Right lobe of liver (tissue), 6 donors: Measurements from ENCODE around the gene RASGRF2. TPM values are rescaled to one million over a fixed set of nuclear protein-coding genes. Genes with fewer than 3 reads are reported as not detected.

Experiments used
- ATAC-seq, 4 donors: fragments of 200-7000 bp; cut with Tn5 transposase; one replicate each; pipeline ENCODE4 v1.9.1; 2020; ENCODE audit warnings: mild to moderate bottlenecking in 4 of 4, moderate library complexity in 4 of 4
- DNase-seq, 3 donors: peaks; one replicate each; pipeline ENCODE4 v3.0.0-alpha.2; 2020
- H3K27ac ChIP-seq, 3 donors: fragments of 200-600 bp; one replicate each; pipeline ENCODE4 v1.8.0; 2022
- H3K27me3 ChIP-seq, 2 donors: fragments of 200-600 bp; one replicate each; pipeline ENCODE4 v1.8.0; 2022
- H3K36me3 ChIP-seq, 4 donors: fragments of 200-600 bp; sonication (generic) in 1 of 4; one replicate each; pipeline versions ENCODE4 v1.5.1 to v1.8.0; 2017 to 2022; ENCODE audit warnings: control low read depth in 1 of 4
- H3K4me1 ChIP-seq, 4 donors: fragments of 200-600 bp; sonication (generic) in 1 of 4; one replicate each; pipeline versions ENCODE4 v1.5.1 to v1.8.0; 2017 to 2022; ENCODE audit warnings: control low read depth in 1 of 4
- H3K4me3 ChIP-seq, 3 donors: fragments of 200-600 bp; one replicate each; pipeline ENCODE4 v1.8.0; 2022
- H3K9me3 ChIP-seq, 4 donors: fragments of 200-600 bp; sonication (generic) in 1 of 4; one replicate each; pipeline versions ENCODE4 v1.5.1 to v1.8.0; 2017 to 2022; ENCODE audit warnings: control low read depth in 1 of 4
- POLR2A ChIP-seq: fragments of 450-650 bp; IDR thresholded peaks from one replicate; pipeline ENCODE4 v1.6.1; 2017; ENCODE audit warnings: antibody characterized with exemption, mild to moderate bottlenecking
- WGBS: methylation state at CpG from one replicate; pipeline ENCODE4 v1.1.6; 2018; ENCODE audit warnings: low coverage, low lambda C conversion rate; ENCODE audit not compliant: insufficient coverage; ENCODE audit errors: missing lambda C conversion rate; 5-methylcytosine and 5-hydroxymethylcytosine counted together
- intact Hi-C, 2 donors: fragments of 100-400 bp; cut with DNase I; formaldehyde crosslinking; loops; one replicate each; pipeline versions ENCODE4 v1.11.2 to v1.14.1; 2022
- total RNA-seq, 6 experiments: library from RNA; depleted of rRNA in 2 of 6; stranded (reverse); fragments of >200 nt in 2 of 6; fragmentation: NEBNext Ultra II Directional in 3 of 6; extraction: Animal tissue kit (Norgen Biotek cat#: 25700) in 3 of 6; gene quantifications; one replicate each; pipeline versions ENCODE4 v1.1.0 to v1.2.4, GENCODE V29; 2016 to 2023
- TF ChIP-seq, protein P1 (sequence below), 4 donors: fragments of 200-600 bp in 3 of 4; fragments of 450-650 bp in 1 of 4; IDR thresholded peaks; one replicate each; pipeline versions ENCODE4 v1.5.1 to v1.8.0; 2016 to 2022; ENCODE audit warnings: antibody characterized with exemption in 4 of 4, mild to moderate bottlenecking in 2 of 4
- donor health status: DM: no; HTN: yes; CAD: no.
- donor health status: DM: no; HTN: no; CAD: no.
- donor health status: DM: no; HTN: no; CAD: no.
- donor health status: DM: no; HTN: yes; CAD: no.
- donor health status: DM: no; HTN: yes; CAD: no.

The RASGRF2 gene
- total RNA-seq, 6 experiments from 2014 or later = 0.20 to 0.61 (median 0.36) TPM

- no peaks in the 10 kb centered on the region for H3K27me3 ChIP-seq
- WGBS = 92% methylated on average over 2 of the region's 2 CpGs
- DNase-seq = no peak
- no peaks in the 10 kb centered on the region for H3K4me1 ChIP-seq
- intact Hi-C loops = no loop called here
- H3K4me3 ChIP-seq = no peak overlapping the region
- no peaks in the 10 kb centered on the region for H3K36me3 ChIP-seq
- no peaks in the 10 kb centered on the region for H3K9me3 ChIP-seq
- H3K27ac ChIP-seq = no peak overlapping the region
- no peak for ATAC-seq
- no peak for TF ChIP-seq POLR2A
- TF ChIP-seq, protein P1, sequence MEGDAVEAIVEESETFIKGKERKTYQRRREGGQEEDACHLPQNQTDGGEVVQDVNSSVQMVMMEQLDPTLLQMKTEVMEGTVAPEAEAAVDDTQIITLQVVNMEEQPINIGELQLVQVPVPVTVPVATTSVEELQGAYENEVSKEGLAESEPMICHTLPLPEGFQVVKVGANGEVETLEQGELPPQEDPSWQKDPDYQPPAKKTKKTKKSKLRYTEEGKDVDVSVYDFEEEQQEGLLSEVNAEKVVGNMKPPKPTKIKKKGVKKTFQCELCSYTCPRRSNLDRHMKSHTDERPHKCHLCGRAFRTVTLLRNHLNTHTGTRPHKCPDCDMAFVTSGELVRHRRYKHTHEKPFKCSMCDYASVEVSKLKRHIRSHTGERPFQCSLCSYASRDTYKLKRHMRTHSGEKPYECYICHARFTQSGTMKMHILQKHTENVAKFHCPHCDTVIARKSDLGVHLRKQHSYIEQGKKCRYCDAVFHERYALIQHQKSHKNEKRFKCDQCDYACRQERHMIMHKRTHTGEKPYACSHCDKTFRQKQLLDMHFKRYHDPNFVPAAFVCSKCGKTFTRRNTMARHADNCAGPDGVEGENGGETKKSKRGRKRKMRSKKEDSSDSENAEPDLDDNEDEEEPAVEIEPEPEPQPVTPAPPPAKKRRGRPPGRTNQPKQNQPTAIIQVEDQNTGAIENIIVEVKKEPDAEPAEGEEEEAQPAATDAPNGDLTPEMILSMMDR (IDR thresholded peaks at IDR 0.05) = no peak
These were observed 177.7 kb downstream of the RASGRF2 start for GRCh38 chr5:81137833-81138232.

- Histone ChIP-seq H3K36me3 (no peaks in the 10 kb centered on the region), H3K27ac (no peak overlapping the region), H3K4me1 (no peaks in the 10 kb centered on the region), H3K4me3 (no peak overlapping the region), H3K27me3 (no peaks in the 10 kb centered on the region), H3K9me3 (no peaks in the 10 kb centered on the region)
- TF ChIP-seq POLR2A = no peak
- TF ChIP-seq, protein P1 (IDR thresholded peaks at IDR 0.05) = no peak
- ATAC-seq = no peak
- 95% methylated on average over 3 of the region's 4 CpGs for WGBS
- DNase-seq = no peak
- intact Hi-C loops = no loop called here
These were observed 180.3 kb downstream of the RASGRF2 start for GRCh38 chr5:81140441-81140840.

GRCh38 chr5:81140943-81141342 lies 180.8 kb downstream of the RASGRF2 start:
- Histone ChIP-seq H3K36me3 (no peaks in the 10 kb centered on the region), H3K27me3 (no peaks in the 10 kb centered on the region), H3K4me1 (no peaks in the 10 kb centered on the region), H3K9me3 (no peaks in the 10 kb centered on the region), H3K4me3 (no peak overlapping the region), H3K27ac (no peak overlapping the region)
- ATAC-seq (no peak), DNase-seq (no peak)
- WGBS = 80% methylated on average over 1 of the region's 1 CpG
- TF ChIP-seq POLR2A = no peak
- TF ChIP-seq, protein P1 (IDR thresholded peaks at IDR 0.05) = no peak
- intact Hi-C loops = no loop called here

DNA sequence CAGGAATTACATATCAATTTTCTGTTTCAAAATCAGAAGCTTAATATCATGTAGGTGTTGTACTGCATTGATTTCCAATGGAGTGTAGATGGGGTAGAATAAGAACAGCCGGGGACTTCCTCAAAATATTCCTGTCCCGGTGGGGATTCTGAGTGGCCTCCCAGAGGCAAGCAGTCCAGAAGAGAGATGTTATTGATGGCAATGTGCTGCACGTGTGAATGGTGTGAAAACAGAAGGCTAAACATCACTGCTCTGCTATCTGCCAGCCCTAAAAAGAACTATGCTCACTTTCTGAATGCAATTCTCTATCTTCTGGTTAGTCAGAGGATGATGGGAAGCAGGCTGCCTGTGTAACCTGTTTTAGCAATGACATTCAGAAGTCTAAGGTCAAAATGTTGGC lies 181.9 kb downstream of the RASGRF2 start:
- Histone ChIP-seq H3K4me1 (no peaks in the 10 kb centered on the region), H3K27me3 (no peaks in the 10 kb centered on the region), H3K27ac (no peak overlapping the region), H3K9me3 (no peaks in the 10 kb centered on the region), H3K36me3 (no peaks in the 10 kb centered on the region), H3K4me3 (no peak overlapping the region)
- intact Hi-C loops = no loop called here
- TF ChIP-seq POLR2A = no peak
- TF ChIP-seq, protein P1 (IDR thresholded peaks at IDR 0.05) = no peak
- no peak for ATAC-seq
- 94% methylated on average over 2 of the region's 3 CpGs for whole genome bisulfite sequencing
- DNase-seq = no peak
